Fibroblast of pulmonary artery (primary cell): ENCODE data around the gene STH.

ENCODE experiments used
- DNase-seq: peaks from one replicate; pipeline ENCODE4 v3.0.0-alpha.2; 2010; ENCODE audit warnings: low read depth
- H3K4me3 ChIP-seq: replicated peaks from 2 replicates; pipeline ENCODE4 v1.5.1; 2011; ENCODE audit warnings: low read depth, mild to moderate bottlenecking, control low read depth, low read length, moderate library complexity
- TF ChIP-seq, protein P1 (sequence below): IDR thresholded peaks from 2 replicates; pipeline ENCODE4 v1.5.1; 2011; ENCODE audit warnings: mild to moderate bottlenecking, control low read depth, low read length, inconsistent platforms; ENCODE audit errors: missing control alignments

STH gene

DNA sequence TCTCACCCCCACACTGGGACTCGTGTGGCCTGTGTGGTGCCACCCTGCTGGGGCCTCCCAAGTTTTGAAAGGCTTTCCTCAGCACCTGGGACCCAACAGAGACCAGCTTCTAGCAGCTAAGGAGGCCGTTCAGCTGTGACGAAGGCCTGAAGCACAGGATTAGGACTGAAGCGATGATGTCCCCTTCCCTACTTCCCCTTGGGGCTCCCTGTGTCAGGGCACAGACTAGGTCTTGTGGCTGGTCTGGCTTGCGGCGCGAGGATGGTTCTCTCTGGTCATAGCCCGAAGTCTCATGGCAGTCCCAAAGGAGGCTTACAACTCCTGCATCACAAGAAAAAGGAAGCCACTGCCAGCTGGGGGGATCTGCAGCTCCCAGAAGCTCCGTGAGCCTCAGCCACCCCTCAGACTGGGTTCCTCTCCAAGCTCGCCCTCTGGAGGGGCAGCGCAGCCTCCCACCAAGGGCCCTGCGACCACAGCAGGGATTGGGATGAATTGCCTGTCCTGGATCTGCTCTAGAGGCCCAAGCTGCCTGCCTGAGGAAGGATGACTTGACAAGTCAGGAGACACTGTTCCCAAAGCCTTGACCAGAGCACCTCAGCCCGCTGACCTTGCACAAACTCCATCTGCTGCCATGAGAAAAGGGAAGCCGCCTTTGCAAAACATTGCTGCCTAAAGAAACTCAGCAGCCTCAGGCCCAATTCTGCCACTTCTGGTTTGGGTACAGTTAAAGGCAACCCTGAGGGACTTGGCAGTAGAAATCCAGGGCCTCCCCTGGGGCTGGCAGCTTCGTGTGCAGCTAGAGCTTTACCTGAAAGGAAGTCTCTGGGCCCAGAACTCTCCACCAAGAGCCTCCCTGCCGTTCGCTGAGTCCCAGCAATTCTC lies 27.4 kb downstream of the STH start:
- no peak overlapping the region for H3K4me3 ChIP-seq
- TF ChIP-seq, protein P1, sequence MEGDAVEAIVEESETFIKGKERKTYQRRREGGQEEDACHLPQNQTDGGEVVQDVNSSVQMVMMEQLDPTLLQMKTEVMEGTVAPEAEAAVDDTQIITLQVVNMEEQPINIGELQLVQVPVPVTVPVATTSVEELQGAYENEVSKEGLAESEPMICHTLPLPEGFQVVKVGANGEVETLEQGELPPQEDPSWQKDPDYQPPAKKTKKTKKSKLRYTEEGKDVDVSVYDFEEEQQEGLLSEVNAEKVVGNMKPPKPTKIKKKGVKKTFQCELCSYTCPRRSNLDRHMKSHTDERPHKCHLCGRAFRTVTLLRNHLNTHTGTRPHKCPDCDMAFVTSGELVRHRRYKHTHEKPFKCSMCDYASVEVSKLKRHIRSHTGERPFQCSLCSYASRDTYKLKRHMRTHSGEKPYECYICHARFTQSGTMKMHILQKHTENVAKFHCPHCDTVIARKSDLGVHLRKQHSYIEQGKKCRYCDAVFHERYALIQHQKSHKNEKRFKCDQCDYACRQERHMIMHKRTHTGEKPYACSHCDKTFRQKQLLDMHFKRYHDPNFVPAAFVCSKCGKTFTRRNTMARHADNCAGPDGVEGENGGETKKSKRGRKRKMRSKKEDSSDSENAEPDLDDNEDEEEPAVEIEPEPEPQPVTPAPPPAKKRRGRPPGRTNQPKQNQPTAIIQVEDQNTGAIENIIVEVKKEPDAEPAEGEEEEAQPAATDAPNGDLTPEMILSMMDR, result no peak

DNA sequence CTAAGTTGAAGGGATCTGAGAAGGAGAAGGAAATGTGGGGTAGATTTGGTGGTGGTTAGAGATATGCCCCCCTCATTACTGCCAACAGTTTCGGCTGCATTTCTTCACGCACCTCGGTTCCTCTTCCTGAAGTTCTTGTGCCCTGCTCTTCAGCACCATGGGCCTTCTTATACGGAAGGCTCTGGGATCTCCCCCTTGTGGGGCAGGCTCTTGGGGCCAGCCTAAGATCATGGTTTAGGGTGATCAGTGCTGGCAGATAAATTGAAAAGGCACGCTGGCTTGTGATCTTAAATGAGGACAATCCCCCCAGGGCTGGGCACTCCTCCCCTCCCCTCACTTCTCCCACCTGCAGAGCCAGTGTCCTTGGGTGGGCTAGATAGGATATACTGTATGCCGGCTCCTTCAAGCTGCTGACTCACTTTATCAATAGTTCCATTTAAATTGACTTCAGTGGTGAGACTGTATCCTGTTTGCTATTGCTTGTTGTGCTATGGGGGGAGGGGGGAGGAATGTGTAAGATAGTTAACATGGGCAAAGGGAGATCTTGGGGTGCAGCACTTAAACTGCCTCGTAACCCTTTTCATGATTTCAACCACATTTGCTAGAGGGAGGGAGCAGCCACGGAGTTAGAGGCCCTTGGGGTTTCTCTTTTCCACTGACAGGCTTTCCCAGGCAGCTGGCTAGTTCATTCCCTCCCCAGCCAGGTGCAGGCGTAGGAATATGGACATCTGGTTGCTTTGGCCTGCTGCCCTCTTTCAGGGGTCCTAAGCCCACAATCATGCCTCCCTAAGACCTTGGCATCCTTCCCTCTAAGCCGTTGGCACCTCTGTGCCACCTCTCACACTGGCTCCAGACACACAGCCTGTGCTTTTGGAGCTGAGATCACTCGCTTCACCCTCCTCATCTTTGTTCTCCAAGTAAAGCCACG lies 28.3 kb downstream of the STH start:
- TF ChIP-seq, protein P1, result no peak
- no peak for DNase-seq
- H3K4me3 ChIP-seq, result no peak overlapping the region

More for the DNA sequence above, 27.4 kb downstream of the STH start:
- DNase-seq, result no peak

DNA sequence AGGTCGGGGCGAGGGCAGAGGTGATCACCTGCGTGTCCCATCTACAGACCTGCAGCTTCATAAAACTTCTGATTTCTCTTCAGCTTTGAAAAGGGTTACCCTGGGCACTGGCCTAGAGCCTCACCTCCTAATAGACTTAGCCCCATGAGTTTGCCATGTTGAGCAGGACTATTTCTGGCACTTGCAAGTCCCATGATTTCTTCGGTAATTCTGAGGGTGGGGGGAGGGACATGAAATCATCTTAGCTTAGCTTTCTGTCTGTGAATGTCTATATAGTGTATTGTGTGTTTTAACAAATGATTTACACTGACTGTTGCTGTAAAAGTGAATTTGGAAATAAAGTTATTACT lies 28.9 kb downstream of the STH start:
- H3K4me3 ChIP-seq, result no peak overlapping the region
- TF ChIP-seq, protein P1, result no peak
- no peak for DNase-seq

DNA sequence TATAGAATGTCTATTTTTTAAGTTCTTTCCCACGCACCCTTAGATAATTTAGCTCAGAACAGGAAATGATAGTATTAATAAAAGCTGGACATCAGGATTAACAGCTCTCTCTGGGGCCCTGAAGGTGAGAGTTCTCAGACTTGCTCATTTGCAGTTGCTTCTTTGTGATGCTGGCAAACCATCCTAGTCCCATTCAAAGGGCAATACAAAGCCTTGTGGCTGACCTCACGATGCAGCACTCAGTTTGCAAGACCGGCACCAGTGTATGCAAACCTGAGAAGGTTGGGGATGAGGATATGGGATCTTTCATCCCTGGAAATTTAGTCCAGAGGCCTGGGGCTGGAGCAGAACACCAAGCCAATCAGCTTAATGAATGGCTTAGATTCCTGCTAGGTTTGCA lies 29.3 kb downstream of the STH start:
- no peak overlapping the region for H3K4me3 ChIP-seq
- DNase-seq, result no peak
- TF ChIP-seq, protein P1, result no peak

DNA sequence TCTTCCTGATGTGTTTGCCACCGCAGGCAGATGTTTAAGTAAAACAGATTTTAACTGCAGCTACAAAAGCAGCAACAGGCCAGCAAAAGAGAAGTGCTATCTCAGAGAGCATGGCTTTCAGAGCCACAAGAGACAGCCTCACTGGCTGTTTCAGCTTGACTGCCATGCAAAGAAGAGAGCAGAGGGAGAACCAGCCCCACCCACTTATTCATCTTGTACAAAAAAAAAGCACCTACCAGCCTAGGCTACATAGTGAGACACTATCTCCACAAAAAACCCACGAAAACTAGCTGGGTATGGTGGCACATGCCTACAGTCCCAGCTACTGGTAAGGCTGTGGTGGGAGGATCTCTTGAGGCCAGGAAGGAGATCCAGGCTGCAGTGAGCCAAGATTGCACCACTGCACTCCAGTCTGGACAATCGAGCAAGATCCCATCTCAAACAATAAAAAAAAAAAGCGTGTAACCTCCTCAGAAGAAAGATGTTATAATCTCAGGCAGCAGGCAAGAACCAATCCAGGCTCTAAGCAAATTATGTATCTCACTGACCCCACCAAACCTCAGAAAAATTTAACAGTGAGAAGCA lies 30.0 kb downstream of the STH start:
- TF ChIP-seq, protein P1, result no peak
- no peak for DNase-seq
- no peak overlapping the region for H3K4me3 ChIP-seq

DNA sequence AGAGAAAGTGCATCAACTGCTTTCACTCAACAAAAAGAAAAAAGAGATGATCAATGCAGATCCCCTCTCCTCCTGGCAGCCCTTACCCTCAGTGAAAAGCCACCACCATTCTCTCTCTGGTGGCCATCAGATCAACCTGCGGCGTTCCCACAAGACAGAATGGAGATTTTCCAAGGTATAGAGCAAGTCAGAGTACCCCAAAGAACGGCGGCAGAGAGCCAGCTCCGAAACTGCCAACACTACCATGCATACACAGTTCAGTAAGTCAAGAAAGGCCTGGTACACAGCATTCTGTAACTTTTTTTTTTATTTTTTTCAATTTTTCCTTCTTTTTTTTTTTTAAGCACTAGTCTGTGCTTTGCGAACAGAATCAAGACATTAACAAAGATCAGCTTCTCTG lies 30.6 kb downstream of the STH start:
- no peak for DNase-seq
- TF ChIP-seq, protein P1, result no peak
- no peak overlapping the region for H3K4me3 ChIP-seq
